HG03469 (cell line): Measurements from ENCODE around the gene TMPRSS12.
A peak's percentile ranks its signal among the peaks of the same experiment; 100 is the strongest.
"Not testable (repeated sequence)": the region's sequence is repeated elsewhere in the genome, so short reads cannot be mapped to it uniquely, and the experiment has no call there.

ENCODE experiments used
- ATAC-seq: cut with Tn5 transposase; IDR thresholded peaks from one replicate; pipeline ENCODE4 v1.9.1; 2021; ENCODE audit warnings: mild to moderate bottlenecking, moderate library complexity, moderate number of reproducible peaks; ENCODE audit not compliant: unreplicated experiment

Gene TMPRSS12

DNA sequence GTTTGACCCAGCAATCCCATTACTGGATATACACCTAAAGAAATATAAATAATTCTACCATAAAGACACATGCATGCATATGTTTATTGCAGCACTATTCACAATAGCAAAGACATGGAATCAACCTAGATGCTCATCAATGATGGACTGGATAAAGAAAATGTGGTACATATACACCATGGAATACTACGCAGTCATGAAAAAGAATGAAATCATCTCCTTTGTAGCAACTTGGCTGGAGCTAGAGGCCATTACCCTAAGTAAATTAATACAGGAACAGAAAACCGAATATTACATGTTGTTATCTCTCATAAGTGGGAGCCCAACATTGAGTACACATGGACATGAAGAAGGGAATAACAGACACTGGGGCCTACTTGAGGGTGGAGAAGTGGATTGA lies 13.0 kb downstream of the TMPRSS12 start:
- not testable (repeated sequence) for ATAC-seq

DNA sequence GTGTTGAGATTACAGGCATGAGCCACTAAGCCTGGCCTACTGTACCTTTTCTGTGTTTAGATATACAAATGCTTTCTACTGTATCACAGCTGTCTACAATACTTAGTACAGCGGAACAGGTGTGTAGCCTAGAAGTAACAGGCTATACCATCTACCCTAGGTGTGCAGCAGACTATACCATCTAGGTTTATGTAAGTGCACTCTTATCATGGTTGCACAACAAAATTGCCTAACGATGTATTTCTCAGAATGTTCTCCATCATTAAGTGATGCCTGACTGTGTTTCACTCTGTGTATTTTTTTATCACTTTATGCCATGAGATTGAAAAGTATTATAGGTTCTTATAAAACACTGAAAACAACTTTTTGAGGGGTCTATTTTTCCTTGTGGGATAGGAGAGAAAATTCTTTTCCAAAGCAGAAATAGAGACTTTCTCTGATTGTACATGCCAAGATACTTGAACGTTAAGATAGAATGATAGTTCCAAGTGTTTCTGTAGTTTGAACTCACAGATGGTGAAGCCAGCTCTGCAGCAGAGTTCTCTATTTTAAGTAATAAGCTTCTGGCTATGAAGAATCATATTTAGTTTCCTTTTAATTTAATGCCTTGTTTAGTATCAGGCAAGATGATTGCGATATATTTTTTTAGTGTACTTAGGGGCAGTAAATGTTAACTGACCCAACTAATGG lies 17.0 kb downstream of the TMPRSS12 start:
- no peak for ATAC-seq

DNA sequence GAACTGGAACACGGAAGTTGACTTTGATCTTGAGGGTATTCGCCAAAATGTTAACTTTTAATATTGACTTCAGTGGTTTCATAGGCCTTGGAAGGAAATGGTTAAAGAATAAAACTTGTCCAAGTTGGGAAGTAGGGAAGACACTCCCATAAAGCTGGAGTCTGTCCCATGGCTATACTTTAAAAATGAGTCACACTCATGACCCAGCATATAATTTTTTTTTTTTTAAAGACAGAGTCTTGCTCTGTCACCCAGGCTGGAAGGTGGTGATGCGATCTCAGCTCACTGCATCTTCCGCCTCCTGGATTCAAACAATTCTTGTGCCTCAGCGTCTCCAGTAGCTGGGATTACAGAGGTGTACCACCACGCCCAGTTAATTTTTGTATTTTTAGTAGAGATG lies 19.6 kb downstream of the TMPRSS12 start:
- no peak for ATAC-seq

DNA sequence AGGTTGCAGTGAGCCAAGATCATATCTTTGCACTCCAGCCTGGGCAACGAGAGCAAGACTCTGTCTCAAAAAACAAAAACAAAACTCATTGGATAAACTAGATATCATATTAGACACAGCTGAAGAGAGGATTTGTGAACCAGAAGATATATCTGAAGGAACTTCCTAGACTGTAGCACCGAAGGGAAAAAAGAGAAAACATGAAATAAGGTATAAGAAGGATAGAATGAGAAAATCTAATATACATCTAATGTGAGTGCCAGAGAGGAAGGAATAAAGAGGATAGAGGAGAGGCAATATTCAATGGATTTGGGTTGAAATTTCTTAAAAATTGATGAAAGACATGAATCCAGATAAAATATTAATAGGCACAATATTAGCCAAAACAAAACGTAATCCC lies 22.5 kb downstream of the TMPRSS12 start:
- ATAC-seq, result no peak

DNA sequence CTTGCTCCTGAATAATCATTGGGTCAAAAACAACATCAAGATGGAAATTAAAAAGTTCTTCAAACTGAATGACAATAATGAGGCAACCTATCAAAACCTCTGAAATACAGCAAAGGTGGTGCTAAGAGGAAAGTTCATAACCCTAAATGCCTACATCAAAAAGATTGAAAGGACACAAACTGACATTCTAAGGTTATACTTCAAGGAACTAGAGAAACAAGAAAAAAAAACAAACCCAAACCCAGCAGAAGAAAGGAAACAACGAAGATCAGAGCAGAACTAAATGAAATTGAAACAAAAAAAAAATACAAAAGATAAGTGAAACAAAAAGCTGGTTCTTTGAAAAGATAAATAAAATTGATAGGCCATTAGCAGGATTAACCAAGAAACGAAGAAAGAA lies 26.2 kb downstream of the TMPRSS12 start:
- not testable (repeated sequence) for ATAC-seq

DNA sequence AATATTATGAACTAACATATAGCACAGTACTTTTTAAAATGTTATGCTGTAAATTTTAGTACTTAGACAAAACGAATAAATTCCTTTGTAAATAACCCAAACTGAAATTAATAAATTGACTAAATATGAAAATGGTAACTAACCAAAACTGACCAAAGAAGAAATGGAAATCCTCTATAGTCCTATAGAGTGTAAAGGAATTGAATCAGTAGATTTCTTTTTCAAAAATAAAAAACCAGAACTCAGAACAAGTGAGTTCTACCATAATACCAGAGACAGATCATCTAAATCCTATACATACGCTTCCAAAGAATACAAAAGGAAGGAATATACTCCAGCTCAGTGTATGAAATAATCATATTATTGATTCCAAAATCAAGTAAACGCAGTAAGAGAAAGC lies 39.8 kb downstream of the TMPRSS12 start:
- no peak for ATAC-seq

DNA sequence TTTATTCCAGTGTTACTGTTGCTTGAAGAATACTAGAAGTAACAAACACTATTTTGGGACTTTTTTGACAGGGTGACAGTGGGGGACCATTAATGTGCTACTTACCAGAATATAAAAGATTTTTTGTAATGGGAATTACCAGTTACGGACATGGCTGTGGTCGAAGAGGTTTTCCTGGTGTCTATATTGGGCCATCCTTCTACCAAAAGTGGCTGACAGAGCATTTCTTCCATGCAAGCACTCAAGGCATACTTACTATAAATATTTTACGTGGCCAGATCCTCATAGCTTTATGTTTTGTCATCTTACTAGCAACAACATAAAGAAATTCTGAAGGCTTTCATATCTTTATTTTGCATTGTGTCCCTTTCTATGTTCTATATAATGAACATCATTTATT lies 44.5 kb downstream of the TMPRSS12 start:
- no peak for ATAC-seq

DNA sequence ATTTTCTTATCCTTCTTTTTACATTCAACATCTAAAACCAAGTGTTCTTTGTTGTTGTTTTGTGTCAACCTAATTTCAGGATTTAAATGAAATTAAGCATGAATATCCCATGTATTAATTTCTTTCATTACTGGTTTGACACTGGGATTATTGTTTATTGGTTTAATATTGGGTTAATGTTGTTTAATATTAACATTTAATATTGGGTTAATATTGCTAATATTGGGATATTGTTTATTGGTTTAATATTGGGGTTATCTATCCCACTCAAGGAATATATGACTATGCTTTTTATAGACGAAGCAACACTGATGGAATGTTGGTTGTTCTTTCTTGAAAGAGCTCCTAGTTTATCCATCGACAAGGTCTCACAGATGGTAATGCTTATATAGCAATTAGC lies 45.9 kb downstream of the TMPRSS12 start:
- ATAC-seq, result no peak

DNA sequence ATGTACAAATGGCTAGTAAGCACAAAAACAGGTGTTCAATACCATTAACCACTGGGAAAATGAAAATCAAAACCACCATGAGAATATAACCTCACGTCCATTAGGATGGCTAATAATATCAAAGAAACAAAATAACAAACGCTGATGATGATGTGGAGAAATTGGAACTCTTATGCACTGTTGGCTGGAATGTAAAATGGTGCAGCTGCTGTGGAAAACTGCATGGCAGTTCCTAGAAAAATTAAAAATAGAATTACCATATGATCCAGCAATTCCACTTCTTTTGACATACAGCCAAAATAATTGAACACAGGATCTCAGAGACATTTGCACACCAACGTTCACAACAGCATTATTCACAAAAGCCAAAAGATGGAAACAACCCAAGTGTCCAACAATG lies 51.5 kb downstream of the TMPRSS12 start:
- ATAC-seq, result no peak

DNA sequence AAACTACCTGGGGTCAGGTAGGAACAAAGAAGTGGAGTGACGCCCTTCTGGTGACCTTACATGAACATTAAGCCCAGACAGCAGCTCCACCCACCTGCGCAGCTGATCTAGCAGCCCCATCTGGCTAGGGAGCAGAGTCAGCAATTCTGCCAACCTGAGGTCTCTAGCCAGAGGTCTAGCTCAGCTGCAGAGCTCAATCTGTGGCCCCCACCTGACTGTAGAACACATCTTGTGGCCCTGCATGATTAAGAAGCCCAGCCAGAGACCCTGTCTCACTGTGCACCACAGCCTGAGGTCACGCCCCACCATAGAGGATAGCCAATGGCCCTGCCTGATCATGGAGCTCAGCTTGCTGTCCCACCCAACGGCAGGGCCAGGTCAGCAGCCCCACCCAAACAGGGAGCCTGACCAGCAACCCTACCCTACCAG lies 59.0 kb downstream of the TMPRSS12 start:
- ATAC-seq, result no peak

DNA sequence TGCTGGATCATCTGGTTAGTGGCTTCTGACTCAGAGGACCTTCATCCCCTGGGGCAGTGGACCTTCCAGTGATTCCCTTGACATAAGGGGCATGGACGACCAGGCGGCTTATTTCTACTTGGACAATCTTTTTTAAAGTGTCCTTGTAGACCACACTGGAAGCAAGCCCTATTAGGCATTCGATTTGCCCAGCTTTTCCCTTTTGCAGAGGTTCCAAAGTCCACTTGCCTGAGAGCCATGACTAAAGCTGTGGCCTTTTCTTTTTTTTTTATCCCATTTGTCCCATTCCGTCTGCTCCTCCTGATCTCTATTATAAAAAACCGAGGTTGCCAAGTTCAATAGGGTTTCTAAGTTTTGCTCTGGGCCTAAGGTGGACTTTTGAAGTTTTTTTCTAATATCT lies 65.8 kb downstream of the TMPRSS12 start:
- ATAC-seq, result not testable (repeated sequence)

DNA sequence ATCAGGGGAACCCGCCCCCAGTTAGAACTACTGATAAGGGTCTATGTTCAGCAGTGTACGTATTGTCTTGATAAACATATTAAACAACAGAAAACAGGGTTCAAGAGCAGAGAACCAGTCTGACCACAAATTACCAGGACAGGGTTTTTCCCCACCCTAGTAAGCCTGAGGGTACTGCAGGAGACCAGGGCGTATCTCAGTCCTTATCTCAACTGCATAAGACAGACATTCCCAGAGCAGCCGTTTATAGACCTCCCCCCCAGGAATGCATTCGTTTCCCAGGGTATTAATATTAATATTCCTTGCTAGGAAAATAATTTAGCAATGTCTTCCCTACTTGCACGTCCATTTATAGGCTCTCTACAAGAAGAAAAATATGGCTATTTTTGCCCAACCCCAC lies 69.6 kb downstream of the TMPRSS12 start:
- not testable (repeated sequence) for ATAC-seq

DNA sequence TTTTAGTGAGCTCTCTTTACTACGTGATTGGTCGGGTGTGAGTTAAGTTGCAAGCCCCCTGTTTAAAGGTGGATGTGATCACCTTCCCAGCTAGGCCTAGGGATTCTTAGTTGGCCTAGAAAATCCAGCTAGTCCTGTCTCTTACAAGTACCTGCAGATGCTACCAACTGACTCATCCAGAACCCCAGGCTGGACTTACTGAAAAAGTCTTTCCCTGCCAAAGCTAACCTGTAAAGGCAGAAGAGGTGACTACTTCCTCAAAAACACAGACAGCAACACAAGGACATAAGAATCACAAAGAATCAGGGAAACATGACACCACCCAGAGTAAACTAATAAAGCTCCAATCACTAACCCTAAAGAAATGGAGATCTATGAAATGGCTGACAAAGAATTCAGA lies 70.5 kb downstream of the TMPRSS12 start:
- ATAC-seq, result no peak

DNA sequence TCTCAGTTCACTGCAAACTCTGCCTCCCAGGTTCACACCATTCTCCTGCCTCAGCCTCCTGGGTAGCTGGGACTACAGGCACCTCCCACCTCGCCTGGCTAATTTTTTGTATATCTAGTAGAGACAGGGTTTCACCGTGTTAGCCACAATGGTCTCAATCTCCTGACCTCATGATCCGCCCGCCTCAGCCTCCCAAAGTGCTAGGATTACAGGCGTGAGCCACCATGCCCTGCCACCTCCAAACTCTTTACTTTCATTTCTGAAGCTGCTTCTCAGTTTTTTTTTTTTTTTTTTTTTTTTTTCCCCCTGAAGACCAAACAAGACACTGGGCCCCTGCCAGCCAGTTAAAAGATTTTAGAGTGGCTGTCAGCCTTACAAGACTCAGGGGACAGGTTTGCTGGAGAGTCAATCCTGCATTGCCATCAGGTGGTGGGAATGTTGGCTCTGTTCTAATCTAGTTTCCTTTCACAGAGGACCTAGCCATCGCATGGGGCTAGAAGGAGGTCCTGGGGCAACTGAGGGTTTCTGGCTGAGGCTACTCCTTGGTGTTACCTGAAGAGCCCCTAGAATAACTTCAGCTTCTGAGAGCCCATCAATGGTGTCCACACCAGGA lies 72.3 kb downstream of the TMPRSS12 start:
- ATAC-seq, result no peak

DNA sequence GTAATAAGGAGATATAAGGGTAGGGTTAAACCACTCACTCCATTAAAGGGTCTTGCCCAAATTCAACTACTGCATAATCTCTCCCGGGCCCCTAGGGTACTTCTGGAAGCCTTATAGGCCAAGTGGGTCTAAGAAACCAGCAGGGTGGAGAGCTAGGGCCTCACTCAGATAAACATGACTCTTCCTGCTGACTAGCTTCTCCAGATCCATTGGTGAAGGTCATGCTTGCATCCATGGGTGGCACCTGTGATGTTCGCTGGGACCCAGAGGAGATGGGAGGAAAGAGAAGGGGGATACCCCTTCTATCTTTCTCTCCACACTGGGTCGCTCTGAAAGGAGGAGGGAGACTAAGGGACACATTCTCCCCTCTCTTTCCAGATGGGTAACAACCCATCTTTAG lies 73.6 kb downstream of the TMPRSS12 start:
- ATAC-seq, result no peak

DNA sequence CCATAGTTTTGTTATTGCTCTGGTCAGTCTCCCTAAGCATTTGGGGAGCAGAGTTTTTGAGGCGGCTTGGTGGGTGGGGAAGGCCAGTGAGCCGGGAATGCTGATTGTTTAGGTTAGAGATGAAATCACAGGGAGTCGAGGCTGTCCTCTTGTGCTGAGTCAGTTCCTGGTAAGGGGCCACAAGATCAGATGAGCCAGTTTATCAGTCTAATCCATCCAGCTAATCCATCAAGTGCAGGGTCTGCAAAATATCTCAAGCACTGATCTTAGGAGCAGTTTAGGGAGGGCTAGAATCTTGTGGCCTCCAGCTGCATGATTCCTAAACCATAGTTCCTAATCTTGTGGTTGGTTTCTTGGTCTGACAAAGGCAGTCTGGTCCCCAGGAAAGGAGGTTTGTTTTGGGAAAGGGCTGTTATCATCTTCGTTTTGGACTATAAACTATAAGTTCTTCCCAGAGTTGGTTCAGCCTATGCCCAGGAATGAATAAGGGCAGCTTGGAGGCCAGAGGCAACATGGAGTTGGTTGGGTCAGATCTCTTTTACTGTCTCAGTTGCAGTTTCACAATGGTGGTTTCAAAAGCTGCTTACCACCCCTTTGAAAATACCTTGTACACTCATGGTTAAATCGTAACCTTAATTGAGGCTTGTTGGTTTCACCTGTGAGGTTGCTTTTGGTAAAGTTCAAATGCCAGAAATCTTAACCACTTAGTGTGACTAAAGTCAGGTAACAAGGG lies 76.0 kb downstream of the TMPRSS12 start:
- ATAC-seq, result no peak

DNA sequence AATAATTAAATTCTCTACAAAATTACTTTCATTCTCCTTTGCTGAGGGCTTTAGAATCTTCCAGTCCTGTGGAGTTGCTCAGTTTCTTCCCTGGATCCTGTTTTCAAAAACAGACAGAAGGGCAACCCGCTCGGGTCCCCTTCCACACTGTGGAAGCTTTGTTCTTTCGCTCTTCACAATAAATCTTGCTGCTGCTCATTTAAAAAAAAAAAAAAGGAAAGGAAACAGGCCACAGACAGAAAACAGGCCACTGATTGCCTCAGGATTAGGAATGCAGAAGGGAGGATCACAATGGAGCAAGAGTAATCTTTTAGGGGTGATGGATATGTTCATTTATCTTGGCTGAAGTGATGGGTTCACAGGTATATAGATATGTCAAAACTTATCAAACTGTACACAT lies 80.1 kb downstream of the TMPRSS12 start:
- no peak for ATAC-seq

DNA sequence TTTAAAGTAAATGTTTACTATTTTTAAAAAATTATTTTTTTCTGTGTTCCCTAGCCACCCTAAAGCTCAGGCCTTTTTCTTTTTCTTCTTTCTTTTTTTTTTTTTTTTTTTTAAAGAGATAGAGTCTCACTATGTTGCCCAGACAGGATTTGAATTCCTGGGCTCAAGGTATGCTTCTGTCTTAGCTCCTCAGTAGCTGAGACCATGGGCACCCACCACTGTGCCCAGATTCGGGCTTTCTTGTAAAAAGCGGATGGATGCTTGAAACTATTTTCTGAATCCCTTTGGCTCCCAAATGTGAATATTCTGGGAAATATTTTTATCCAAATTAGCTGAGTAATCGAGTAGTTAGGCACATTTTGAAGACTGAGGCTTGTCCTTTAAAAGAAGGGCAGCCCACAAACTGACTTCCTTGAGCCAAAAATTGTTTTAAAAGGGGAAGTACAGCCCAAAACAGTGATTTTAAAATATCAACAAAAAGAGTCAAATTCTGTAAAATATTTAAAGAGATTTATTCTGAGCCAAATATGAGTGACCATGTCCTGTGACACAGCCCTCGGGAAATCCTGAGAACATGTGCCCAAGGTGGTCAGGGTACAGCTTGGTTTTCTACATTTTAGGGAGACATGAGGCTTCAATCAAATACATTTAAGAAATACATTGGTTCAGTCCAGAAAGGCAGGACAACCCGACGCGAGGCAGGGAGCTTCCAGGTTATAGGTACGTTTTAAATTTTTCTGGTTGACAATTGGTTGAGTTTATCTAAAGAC lies 80.8 kb downstream of the TMPRSS12 start:
- no peak for ATAC-seq

DNA sequence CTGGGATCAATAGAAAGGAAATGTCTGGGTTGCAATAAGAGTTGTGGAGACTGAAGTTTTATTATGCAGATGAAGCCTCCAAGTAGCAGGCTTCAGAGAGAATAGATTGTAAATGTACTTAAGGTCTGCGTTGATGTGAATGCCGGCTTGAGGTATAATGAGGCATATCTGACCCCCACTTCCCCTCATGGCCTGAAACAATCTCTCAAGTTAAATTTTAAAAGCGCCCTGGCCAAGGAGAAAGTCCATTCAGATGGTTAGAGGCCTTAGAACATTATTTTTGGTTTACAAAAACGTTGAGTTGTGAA lies 81.4 kb downstream of the TMPRSS12 start:
- ATAC-seq, result no peak

DNA sequence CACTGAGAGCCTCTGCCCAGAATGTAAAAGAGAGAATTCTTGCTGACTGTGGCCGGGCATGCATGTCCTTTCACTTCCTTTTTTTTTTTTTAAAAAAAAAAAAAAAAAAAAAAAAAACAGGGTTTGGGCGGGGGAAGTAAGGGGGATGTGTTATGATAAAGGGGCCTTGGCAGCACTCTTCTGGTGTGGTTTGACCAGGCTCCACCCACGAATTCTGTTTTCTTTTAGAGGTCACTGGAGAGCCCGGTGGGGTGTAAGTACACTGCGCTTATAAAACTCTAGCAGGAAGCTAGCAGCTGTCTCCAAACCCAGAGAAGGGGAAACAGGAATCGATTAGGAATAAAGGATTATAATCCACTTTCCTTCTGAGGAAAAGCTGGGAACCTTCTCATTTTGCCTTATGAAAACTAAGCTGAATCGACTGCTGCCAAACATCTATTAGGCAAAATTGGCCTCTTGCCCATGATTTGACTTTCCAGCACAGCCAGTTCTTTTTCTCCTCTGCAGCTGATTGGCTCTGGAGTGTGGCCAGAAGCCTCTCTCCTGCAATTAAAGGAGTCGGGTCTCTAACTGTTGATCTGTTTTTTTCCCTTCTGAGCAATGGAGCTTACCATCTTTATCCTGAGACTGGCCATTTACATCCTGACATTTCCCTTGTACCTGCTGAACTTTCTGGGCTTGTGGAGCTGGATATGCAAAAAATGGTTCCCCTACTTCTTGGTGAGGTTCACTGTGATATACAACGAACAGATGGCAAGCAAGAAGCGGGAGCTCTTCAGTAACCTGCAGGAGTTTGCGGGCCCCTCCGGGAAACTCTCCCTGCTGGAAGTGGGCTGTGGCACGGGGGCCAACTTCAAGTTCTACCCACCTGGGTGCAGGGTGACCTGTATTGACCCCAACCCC lies 82.0 kb downstream of the TMPRSS12 start:
- ATAC-seq, result peak; percentile 71

DNA sequence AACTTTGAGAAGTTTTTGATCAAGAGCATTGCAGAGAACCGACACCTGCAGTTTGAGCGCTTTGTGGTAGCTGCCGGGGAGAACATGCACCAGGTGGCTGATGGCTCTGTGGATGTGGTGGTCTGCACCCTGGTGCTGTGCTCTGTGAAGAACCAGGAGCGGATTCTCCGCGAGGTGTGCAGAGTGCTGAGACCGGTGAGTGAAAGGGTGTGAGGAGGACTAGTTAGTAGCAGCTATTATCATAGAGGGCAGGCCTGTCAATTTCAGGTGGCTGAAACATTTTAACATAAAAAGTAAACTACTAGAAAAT lies 82.6 kb downstream of the TMPRSS12 start:
- no peak for ATAC-seq
